ENCODE data around the gene ATP1A3. TPM values are rescaled to one million over a fixed set of nuclear protein-coding genes. Genes with fewer than 3 reads are reported as not detected.

ATP1A3 gene
- total and polyA plus RNA-seq, 2 of the 13 experiments (the other 11 are each of a cell fraction or from before 2014, with no cell fraction given), result 0.01 to 0.04 TPM

GRCh38 chr19:42021185-42021584, 27.2 kb upstream of the ATP1A3 start:
- Histone ChIP-seq H3K4me3 (replicated peaks in 1 of 3; ENCODE audit: insufficient read depth in 1 of 3, low read depth in 2 of 3, low read length in 3 of 3) (no peak overlapping the region), H3K4me1 (ENCODE audit: insufficient read depth, low read length) (no peaks in the 10 kb centered on the region), H3K27me3 (ENCODE audit: control insufficient read depth in 1 of 2, insufficient read depth in 2 of 2, low read length in 2 of 2) (peaks cover 8 to 41% of the 10 kb centered on the region in 2 experiments; a peak in 3 of 5 replicates), H3K9ac (ENCODE audit: insufficient read depth, low read depth, low read length) (no peak overlapping the region), H3K79me2 (ENCODE audit: insufficient read depth, low read length) (no peaks in the 10 kb centered on the region), H4K20me1 (ENCODE audit: insufficient read depth, low read length) (no peaks in the 10 kb centered on the region), H3K27ac (ENCODE audit: extremely low read length, insufficient read depth, low read length) (no peak overlapping the region), H3K4me2 (ENCODE audit: low read depth, low read length) (no peak overlapping the region), H3K9me3 (ENCODE audit: low read length) (no peaks in the 10 kb centered on the region), H3K36me3 (replicated peaks in 1 of 2; ENCODE audit: control insufficient read depth in 1 of 2, insufficient read depth in 2 of 2, low read length in 2 of 2) (no peaks in the 10 kb centered on the region), H2AFZ (ENCODE audit: low read length) (no peak overlapping the region)
- in situ Hi-C loops (cut with HindIII; ENCODE audit: extremely low pct_ligation_motif_present, low pct_unique_long_range_greater_than_20kb), result no loop called here
- intact Hi-C loops (cut with micrococcal nuclease; ENCODE audit: unreplicated experiment), result no loop called here
- TF ChIP-seq SMARCC2 (IDR thresholded peaks at IDR 0.05), result no peak
- no peak for TF ChIP-seq POLR2AphosphoS5 (IDR thresholded peaks at IDR 0.05; ENCODE audit: low read depth, low read length)
- TF ChIP-seq TFAP4 (IDR thresholded peaks at IDR 0.05; ENCODE audit: borderline replicate concordance, low read depth), result no peak
- no peak for TF ChIP-seq LCORL (IDR thresholded peaks at IDR 0.05)
- no peak for TF ChIP-seq LCORL (CRISPR knock-in tag; IDR thresholded peaks at IDR 0.05)
- TF ChIP-seq ZNF644 (CRISPR knock-in tag; IDR thresholded peaks at IDR 0.05; ENCODE audit: low read depth), result no peak
- no peak for TF ChIP-seq ZBTB20 (CRISPR knock-in tag; IDR thresholded peaks at IDR 0.05; ENCODE audit: borderline replicate concordance, low read depth)
- no peak for TF ChIP-seq MNT (IDR thresholded peaks at IDR 0.05)
- no peak for TF ChIP-seq NFKB2 (CRISPR knock-in tag; IDR thresholded peaks at IDR 0.05; ENCODE audit: borderline replicate concordance)
- DNase-seq (ENCODE audit: low spot score) (no peak), FAIRE-seq (no peak), ATAC-seq (no peak)
- ChIA-PET POLR2A (no interaction called here), CTCF (ENCODE audit: low intra/inter-chr PET ratio, low total read pairs) (no interaction called here)
- no TSS peak for BruUV-seq (replicated peaks)
- WGBS (ENCODE audit: low lambda C conversion rate), result 22% methylated on average over 12 of the region's 15 CpGs

All from HepG2 (cell line).